ENCODE results near the gene HIC1.

HIC1 gene

GRCh38 chr17:2102931-2103809 lies 48.3 kb downstream of the HIC1 start:
- no peak for DNase-seq (ENCODE audit: low read depth in 3 of 3)

- no peak for DNase-seq (ENCODE audit: low read depth in 3 of 3)
Measured at GRCh38 chr17:2105663-2106062, 50.8 kb downstream of the HIC1 start.

DNA sequence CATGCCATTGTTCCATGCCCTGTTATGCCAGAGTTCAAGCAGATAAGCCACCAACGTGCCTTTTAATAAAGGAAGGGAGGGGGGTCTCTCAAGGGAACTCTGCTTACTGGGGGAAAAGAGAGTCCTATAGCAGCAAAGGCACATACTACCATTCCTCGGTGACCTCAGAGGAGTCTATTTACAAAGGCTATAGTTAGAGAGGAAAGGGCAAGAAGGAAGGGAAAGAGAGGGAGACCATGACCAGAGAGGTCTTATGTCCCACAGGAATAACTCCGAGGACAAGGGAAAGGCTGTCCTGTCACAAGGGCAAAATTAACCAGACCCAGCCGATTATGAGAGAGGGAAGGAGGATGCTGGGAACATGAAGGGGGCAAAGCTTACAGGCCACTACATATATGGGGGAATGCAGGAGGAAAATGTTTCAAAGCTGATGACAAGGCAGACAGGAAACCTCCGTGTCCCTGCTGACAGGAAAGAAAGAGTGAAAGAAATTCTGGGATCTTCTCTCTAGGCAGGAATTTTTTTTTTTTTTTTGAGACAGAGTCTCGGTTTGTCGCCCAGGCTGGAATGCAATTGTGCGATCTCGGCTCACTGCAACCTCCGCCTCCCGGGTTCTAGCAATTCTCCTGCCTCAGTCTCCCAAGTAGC lies 51.5 kb downstream of the HIC1 start:
- DNase-seq (ENCODE audit: low read depth in 3 of 3): no peak

- DNase-seq (ENCODE audit: low read depth in 3 of 3): no peak
Measured at GRCh38 chr17:2107050-2107449, 52.1 kb downstream of the HIC1 start.

- DNase-seq (ENCODE audit: low read depth in 3 of 3): no peak
Measured at GRCh38 chr17:2107506-2107905, 52.6 kb downstream of the HIC1 start.

DNA sequence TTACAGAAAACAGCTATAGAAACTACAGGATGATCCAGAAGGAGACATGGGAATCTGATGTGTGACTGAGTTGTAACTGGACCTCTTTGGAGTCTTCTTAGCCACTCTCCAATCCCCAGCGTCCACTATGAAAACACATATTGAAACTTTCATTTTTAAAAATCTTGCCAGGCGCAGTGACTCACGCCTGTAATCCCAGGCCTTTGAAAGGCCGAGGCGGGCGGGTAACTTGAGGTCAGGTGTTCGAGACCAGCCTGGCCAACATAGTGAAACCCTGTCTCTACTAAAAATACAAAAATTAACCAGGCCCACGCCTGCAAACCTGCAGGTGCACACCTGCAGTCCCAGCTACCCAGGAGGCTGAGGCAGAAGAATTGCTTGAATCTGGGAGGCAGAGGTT lies 53.3 kb downstream of the HIC1 start:
- no peak for DNase-seq (ENCODE audit: low read depth in 3 of 3)

DNA sequence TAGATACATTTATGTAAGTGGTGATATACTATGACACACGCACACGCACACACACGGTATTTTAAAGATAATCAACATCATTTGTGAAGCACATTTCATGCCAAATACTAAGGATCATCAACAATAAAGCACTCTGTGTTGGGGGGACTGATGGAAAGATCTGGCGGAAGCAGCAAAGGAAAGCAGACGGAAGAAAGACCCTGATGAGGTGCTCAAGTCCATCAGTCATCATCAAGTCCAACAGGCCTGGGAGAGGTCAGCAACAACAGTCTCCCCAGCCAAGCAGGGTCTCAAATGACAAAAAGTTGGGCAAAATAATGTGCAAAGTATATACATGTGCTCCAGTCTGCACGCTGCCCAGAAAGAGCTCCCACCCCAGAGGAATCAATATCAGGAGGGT lies 55.5 kb downstream of the HIC1 start:
- DNase-seq (ENCODE audit: low read depth in 3 of 3): no peak

DNA sequence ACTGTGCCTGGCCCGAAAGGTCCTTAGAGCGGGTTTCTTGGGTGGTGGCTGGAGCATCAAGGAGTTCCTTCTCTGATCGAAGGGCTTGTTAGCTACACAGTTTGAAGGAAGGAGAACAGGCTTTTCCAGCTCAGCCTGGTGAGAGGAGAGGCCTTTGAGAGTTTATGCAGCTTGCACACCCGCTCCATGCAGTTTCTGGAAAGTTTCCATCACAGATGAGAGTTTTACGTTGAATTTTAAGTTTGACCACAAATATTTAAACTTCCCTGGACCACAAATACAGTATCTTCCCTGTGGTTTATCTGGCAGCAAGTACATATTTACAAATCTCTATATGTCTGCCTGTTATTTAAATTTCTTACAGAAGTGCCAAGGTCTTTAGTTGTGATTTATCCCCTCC lies 56.8 kb downstream of the HIC1 start:
- DNase-seq (ENCODE audit: low read depth in 3 of 3): no peak
